Endothelial cell (in vitro differentiated cells): ENCODE data around the gene COL6A3. TPM values are rescaled to one million over a fixed set of nuclear protein-coding genes. Genes with fewer than 3 reads are reported as not detected.

Experiments
- DNase-seq: peaks from one replicate; pipeline ENCODE4 v3.0.0; 2021; ENCODE audit warnings: low spot score
- H3K27ac Mint-ChIP-seq: one replicate; pipeline ENCODE4 v1.8.0; 2021; ENCODE audit warnings: mixed read lengths, inconsistent platforms; ENCODE audit not compliant: unreplicated experiment
- H3K27me3 Mint-ChIP-seq: one replicate; pipeline ENCODE4 v1.8.0; 2021; ENCODE audit warnings: mild to moderate bottlenecking, moderate library complexity, mixed read lengths, inconsistent platforms; ENCODE audit not compliant: unreplicated experiment
- H3K36me3 Mint-ChIP-seq: one replicate; pipeline ENCODE4 v1.8.0; 2021; ENCODE audit warnings: mild to moderate bottlenecking, low read depth, mixed read lengths, inconsistent platforms; ENCODE audit not compliant: unreplicated experiment
- H3K4me1 Mint-ChIP-seq: one replicate; pipeline ENCODE4 v1.8.0; 2021; ENCODE audit warnings: mild to moderate bottlenecking, mixed read lengths, inconsistent platforms; ENCODE audit not compliant: unreplicated experiment
- H3K4me3 Mint-ChIP-seq: one replicate; pipeline ENCODE4 v1.8.0; 2021; ENCODE audit warnings: mild to moderate bottlenecking, mixed read lengths, inconsistent platforms; ENCODE audit not compliant: unreplicated experiment
- H3K9me3 Mint-ChIP-seq: one replicate; pipeline ENCODE4 v1.8.0; 2021; ENCODE audit warnings: mixed read lengths, inconsistent platforms; ENCODE audit not compliant: unreplicated experiment
- CTCF ChIP-seq: fragments of 200-600 bp; sonication (generic); IDR thresholded peaks from one replicate; pipeline ENCODE4 v1.5.0; 2021; ENCODE audit warnings: antibody characterized with exemption; ENCODE audit not compliant: unreplicated experiment
- total RNA-seq: library from RNA; stranded (reverse); fragmentation: NEBNext Ultra II Directional; extraction: Animal tissue kit (Norgen Biotek cat#: 25700); gene quantifications from one replicate; pipeline ENCODE4 v1.2.1, GENCODE V29; 2021; ENCODE audit not compliant: unreplicated experiment

COL6A3 gene
- total RNA-seq, 1 donor from 2014 or later: 1.6 TPM

DNA sequence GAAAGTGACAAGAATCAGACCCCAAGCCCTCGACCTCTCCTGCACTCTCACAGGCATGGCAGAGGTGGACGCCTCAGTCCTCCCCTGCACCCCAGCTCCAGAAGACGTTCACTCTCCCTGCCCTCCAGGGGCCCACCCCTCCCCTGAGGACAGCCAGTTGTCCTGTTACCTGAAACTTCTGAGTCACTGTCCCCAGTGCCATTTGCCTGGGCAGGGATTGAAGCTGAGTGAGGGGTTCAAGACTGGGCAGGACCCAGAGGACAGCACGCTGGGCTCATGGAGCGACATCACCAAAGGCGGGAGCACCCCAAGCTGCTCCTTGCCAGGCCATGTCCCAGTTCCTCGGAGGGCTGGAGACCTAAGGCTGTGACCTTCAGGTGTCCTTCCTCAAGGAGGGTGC, 34.2 kb upstream of the COL6A3 start:
- no peak for TF ChIP-seq CTCF
- Mint-ChIP-seq H3K9me3 (no peaks in the 10 kb centered on the region), H3K36me3 (no peaks in the 10 kb centered on the region), H3K27ac (no peak overlapping the region), H3K27me3 (peaks cover 3% of the 10 kb centered on the region), H3K4me3 (no peak overlapping the region), H3K4me1 (peaks cover 46% of the 10 kb centered on the region)
- DNase-seq: no peak

DNA sequence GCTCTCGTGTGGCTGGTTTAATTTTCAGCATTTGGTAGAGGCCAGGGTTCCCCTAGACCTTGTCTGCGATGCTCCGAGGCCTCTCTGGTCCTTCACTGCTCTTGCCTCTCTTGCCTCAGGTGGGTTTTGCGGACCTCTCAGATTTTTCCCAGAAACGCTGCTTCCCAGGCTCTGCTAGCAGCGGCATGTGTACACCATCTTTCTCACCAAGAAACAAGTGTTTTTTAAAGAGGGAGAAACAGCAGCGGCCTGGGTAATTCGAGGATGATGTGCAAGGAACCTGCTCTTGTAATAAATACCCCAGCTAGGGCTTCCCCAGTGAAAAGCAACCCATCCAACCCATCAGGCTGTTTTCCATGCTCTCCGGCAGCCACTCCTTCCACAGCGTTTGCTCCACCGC, 33.5 kb upstream of the COL6A3 start:
- TF ChIP-seq CTCF: no peak
- no peak overlapping the region for H3K4me3 Mint-ChIP-seq
- DNase-seq: no peak
- H3K36me3 Mint-ChIP-seq: no peaks in the 10 kb centered on the region
- H3K9me3 Mint-ChIP-seq: no peaks in the 10 kb centered on the region
- peaks cover 5% of the 10 kb centered on the region for H3K27me3 Mint-ChIP-seq
- no peak overlapping the region for H3K27ac Mint-ChIP-seq
- H3K4me1 Mint-ChIP-seq: peaks cover 43% of the 10 kb centered on the region

- DNase-seq: no peak
- H3K4me3 Mint-ChIP-seq: no peak overlapping the region
- no peak for TF ChIP-seq CTCF
- peaks cover 32% of the 10 kb centered on the region for H3K4me1 Mint-ChIP-seq
- H3K27ac Mint-ChIP-seq: no peak overlapping the region
- no peaks in the 10 kb centered on the region for H3K36me3 Mint-ChIP-seq
- peaks cover 5% of the 10 kb centered on the region for H3K27me3 Mint-ChIP-seq
- no peaks in the 10 kb centered on the region for H3K9me3 Mint-ChIP-seq
These were observed 32.3 kb upstream of the COL6A3 start for GRCh38 chr2:237446338-237446665.

DNA sequence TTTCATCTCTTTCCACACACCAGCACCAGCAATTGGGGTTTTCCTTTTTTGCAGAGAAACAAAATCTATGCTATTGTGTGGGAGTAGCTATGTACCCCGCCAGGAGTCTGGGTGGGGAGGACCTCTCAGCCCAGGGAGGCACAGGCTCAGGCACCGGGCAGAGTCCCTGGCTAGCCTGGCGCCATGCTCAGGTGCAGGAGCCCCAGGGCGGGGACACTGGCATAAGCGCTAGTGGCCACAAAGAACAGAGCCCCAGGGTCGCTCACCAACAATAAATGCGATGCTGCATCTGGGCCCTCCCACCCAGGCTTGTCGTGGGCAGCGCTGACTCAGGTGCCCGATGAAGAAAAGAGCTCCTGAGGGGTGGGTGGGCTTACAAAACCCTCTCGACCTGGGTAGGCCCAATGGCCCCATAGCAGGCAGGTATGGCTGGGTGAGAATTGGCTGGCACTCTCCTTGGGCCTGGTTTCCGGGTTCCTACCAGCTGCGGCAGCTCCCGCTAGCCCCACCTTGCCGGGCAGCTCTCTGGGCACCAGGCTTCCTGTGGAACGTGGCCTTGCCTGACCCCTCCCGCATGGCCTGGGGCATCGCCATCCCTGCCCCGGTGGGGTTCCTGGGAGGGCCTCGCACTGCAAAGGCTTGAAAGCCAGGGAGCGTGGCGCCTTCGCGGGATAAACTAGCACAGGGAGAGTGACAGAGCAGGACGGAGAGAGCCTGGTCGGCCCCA, 31.8 kb upstream of the COL6A3 start:
- Mint-ChIP-seq H3K36me3 (no peaks in the 10 kb centered on the region), H3K27me3 (peaks cover 5% of the 10 kb centered on the region), H3K4me3 (no peak overlapping the region), H3K27ac (no peak overlapping the region), H3K9me3 (no peaks in the 10 kb centered on the region), H3K4me1 (peaks cover 29% of the 10 kb centered on the region)
- DNase-seq: no peak
- TF ChIP-seq CTCF: no peak

GRCh38 chr2:237444071-237444470, 30.1 kb upstream of the COL6A3 start:
- H3K27ac Mint-ChIP-seq: no peak overlapping the region

More at GRCh38 chr2:237444071-237444470, 30.1 kb upstream of the COL6A3 start:
- peaks cover 27% of the 10 kb centered on the region for H3K4me1 Mint-ChIP-seq
- H3K27me3 Mint-ChIP-seq: peaks cover 2% of the 10 kb centered on the region
- no peaks in the 10 kb centered on the region for H3K36me3 Mint-ChIP-seq
- no peaks in the 10 kb centered on the region for H3K9me3 Mint-ChIP-seq
- DNase-seq: no peak
- no peak for TF ChIP-seq CTCF
- no peak overlapping the region for H3K4me3 Mint-ChIP-seq
